AG20443 (cell line): Measurements from ENCODE around the gene KCTD13.
A peak's percentile ranks its signal among the peaks of the same experiment; 100 is the strongest.
"Not testable (repeated sequence)": the region's sequence is repeated elsewhere in the genome, so short reads cannot be mapped to it uniquely, and the experiment has no call there.

ENCODE experiments used
- DNase-seq: peaks from one replicate; pipeline ENCODE4 v3.0.0; 2012; ENCODE audit warnings: low spot score, mixed read lengths

Gene KCTD13

DNA sequence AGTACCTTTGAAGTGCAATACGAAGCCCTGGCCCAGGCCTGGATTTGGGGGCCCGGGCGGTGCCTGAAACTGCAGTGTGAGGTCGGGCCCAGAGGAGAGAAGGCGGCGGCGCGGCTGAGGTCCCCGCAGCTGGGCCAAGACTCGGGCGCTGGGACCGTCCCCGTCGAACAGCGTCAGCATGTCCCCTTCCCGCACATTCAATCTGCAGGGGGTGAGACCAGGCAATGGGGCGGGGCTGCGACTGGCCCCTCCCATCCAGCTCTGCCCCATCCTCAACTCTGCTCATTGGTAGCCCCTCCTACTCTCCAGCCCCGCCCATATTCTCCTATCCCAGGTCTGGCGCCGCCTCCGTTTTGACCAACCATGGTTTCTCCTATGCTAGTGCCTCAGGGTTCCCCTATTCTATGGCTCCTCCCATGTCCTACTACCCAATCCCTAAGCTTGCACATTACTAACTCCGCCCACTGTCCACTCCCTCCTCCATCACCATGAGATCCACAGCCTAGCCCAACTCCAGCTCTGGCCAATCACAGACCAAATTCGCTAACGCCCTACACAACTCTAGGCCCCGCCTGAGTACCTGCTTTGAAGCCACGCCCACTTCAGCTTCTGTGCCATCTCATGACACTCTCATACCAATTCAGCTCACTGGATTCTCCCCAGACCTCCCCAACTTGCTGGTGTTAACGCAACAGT is 48.6 kb downstream of the KCTD13 start:
- peak; percentile 64 for DNase-seq

DNA sequence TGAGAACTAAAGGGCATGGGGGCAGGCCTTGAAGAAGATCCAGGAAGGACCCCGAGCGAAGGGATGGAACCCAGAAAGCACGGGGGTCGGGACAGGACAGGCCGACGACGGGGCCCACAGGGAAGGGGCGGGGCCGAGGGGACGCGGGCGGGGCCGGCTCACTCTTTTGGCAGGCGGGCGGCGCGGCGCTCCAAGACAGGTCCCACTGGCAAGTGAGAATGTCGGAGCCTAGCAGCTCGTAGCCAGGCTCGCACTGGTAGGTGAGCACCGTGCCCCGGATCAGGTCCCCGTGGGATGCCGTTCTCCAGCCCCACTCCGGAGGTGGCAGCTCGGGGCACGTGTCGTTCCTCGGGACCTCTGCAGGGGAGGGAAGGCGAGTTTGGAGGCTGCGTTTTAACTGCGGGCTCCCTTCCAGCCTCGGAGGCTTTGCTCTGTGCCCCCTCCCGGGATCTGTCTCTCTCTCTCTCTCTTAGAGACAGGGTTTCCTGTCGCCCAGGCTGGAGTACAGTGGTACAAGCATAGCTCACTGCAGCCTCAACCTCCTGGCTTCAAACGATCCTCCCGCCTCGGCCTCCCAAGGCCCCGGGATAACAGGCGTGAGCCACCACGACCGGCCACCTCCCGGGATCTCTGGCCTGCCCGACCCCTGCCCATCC is 49.3 kb downstream of the KCTD13 start:
- DNase-seq, result peak; percentile 64

DNA sequence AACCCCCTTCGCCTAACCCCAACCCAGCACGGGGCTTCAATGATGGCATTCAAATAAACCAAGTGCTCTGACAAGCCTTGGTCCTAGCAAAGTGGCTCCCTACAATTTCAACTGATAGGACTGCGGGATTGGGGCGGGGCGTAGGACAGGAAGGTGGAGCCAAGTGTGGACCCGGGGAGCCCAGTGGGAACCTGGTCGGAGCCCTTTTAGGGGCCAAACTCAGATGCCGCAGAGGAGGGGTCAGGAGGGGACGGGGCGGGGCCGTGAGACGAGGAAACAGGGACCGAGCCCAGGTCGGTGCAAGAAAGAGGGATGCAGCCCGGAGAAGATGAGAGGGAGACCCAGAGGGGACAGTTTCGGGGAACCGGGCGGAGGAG is 49.8 kb downstream of the KCTD13 start:
- DNase-seq, result no peak

DNA sequence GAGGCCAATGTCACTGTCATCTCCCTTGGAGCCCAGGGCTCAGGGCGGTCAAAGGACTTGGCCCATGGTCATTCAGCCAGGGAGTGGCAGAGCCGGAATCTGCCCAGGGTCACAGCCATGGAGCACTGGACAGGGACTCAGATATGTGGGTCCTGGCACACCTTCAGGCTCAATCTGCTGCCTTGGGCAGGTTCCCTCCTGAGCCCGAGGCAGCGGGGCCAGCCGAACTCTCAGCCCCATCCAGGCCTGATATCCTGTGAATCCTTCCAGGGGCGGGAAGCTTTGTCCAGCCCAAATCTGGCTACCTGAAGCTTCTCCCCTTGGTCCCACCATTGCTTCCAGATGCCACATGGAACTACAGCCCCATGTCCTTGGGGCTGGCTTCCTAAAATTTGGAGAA is 50.8 kb downstream of the KCTD13 start:
- no peak for DNase-seq

DNA sequence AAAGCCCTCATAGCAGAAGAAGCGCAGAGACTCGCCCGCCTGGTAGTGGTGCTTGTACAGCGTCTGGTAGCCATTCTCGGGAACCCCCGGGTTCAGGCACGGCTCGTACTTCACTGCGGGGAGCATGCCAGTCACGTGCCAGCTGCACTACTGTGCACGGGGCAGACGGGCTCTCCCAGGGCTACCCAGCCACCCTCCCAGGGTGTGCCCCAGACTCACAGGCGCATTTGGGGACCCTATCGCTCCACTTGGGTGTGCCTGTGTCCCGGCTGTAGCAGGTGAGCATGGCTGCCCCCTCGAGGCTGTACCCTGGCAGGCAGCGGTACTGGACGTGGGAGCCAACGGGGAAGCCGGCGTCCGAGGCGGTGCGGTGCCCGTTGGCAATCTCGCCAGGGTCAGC is 52.7 kb downstream of the KCTD13 start:
- DNase-seq, result no peak

DNA sequence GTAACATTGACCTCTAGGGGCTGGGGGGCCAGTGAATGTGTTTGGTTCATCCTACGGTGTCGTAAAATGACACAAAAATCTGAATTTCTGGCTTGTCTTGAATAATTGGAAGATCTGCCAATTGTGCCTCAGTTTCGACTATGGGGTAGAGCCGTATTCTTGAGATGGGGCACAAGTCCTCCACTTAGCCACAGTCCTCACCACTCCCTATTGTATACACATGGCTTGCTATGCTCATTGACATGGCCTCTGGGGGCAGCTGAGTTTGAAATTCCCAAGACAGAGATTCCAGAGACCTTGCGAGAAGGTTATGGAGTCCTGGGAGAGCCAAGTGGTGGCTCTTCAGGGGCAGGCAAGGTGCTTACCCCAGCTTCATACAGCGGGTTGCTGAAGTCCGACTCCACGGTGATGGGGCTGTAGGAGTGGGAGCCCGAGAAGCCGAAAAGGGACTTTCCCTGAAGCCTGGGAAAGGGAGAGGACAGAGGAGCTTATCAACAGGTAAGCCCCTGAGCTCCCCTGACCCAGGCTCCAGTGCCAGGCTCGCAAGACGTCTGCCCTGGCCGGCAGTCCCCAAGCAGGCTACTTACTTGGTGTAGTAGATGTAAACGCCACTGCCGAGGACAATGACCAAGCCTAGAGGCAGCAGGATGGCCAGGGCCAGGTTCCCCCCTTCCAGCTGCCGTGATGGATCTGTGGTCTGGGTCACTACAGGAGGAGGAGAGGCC is 54.0 kb downstream of the KCTD13 start:
- DNase-seq, result no peak

DNA sequence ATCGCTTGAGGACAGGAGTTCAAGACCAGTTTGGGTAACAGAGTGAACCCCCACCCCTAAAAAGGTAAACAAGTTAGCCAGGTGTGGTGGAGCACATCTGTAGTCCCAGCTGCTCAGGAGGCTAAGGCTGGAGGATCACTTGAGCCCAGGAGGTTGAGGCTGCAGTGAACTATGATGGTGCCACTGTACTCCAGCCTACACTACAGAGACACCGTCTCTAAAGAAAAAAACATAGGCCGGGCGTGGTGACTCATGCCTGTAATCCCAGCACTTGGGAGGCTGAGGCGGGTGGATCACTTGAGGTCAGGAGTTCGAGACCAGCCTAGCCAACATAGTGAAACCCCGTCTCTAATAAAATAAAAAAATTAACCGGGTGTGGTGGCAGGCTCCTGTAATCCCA is 57.0 kb downstream of the KCTD13 start:
- not testable (repeated sequence) for DNase-seq

DNA sequence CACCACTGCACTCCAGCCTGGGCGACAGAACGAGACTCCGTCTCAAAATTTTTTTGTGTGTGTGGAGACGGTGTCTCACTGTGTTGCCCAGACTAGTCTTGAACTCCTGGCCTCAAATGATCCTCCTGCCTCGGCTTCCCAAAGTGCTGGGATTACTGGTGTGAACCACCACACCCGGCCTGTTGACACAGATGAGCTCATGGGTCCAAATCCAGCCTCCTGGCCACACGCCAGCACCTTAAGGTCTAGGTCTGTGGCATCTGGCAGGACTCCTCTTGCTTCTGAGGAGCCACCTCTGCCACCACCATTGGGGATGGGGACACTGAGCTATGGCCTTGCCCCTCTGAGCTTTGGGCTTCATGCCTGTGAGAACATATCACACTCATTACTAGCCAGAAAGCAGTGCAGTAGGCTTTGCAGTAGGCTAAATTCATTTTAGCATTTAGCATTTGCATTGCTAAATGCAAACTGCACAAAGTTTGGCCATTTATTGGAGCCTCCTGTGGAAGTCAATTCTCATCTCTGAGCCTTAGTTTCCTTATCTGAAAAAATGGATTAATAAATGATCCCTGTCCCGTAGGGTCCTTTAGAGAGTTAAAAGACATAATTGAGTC is 57.5 kb downstream of the KCTD13 start:
- DNase-seq, result no peak

DNA sequence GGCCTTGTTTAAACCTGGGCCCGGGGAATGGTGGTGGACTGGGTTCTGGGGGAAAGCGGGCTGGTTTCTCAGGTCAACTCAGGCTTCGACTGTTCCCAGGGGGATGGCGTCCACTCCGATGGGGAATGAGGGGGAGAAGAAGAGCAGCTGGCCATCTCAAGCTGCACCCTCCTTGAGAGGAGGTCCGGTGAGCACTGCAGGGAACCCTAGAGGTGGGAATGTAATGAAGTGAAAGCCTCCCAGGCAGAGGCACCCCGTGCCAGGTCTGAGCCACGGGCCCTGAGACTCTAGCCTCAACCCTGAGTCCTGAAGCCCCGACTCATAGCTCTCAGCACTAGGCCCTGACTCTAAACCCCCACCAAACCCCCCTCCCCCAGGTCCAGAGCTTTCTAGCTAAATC is 61.8 kb downstream of the KCTD13 start:
- no peak for DNase-seq

DNA sequence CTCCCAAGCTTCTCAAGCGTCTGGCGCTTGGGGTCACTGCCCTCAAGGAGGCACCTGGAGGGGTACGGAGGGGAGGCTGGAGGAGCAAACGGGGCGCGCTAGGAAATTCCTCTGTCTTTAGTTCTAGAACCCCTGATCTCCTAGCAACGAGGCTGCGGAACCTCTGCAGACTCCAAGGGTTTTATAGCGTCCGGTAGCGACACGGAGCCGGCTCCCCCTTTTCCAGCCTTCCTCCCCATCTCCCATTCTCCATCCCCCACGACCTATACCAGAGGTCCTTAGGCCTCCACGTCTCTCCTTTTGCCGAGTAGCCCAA is 62.4 kb downstream of the KCTD13 start:
- no peak for DNase-seq

DNA sequence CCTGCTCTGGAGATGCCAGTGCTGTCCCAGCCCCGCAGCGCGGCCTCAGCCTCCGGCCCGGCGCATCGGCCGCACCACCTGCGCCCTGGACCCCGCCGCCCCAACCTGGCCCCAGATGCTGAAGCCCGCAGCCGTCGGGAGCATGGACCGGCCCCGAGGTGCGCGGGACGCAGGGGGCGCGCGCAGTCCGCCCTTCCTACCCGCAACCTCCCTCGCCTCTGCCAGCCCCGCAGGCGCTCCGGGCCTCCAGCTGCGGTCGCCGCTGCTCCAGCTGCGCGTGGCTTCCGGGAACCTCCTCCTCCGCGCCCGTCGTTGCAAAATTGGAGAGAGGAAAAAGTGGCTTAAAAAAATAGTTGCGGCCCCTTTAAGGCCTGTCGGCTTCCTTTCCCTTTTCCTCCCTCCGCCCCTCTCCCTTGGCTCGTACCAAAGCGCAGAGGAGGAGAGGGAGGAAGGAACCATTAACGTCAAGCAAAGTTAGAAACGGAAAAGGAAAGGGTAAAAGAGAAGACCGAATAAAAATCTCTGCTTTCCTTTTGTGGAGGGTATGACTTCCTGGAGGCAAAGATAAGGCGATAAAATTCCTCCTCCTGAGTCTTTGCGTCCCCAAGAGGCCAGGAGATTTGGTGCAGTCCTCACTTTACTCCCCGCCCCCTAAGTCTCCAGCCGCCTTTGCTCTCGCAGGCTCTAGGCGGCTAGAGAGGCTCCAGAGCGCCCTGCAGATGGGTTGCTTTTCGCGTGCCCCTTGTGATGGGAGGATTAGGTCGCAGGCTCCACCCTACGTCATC is 63.0 kb downstream of the KCTD13 start, which contains the start of gene CDIPT:
Gene CDIPT, minus strand, starts transcription at position 343 of the 785 bp plus-strand sequence. CDS start 369 bp downstream, outside the sequence.
- DNase-seq, result peak; percentile 96

DNA sequence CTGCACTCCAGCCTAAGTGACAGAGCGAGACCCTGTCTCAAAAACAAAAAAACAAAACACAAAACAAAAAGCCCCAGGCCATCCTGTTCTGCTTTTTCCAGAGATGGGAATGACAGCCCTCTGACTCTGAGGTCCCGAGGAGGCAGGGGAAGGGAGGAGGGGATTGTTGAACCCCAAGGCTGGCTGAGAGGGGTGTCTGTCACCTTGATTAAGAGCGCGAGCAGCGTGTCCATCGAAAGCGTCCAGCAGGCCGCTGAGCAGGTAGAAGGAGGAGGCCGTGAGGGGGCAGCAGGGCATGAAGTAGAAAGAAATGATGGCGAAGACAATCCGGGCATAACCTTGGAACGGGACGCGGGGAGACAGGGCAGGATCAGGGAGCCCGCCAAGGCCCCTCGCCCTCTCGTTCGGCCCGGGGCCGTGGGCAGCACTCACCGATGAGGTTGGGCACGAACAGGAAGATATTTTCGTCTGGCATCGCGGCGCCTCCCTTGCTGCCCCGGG is 63.6 kb downstream of the KCTD13 start:
- peak; percentile 32 for DNase-seq

DNA sequence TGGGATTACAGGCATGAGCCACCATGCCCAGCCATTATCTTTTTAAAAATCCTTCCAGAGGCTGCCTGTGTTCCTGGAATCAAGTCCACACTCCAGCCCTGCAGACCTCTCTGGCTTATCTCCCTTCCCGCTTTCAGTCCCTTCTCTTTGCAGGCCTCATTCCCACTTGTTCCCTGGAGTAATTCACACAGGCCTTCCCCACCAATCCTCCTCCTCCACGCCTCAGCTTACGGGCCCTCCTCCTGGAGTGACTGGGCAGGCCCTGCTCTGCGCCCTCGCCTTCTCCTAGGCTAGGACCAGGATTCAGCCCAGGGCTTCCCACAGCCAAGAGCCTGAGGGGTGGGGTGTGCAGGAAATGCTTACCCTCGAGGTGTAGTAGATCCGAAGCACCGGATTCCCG is 65.8 kb downstream of the KCTD13 start:
- DNase-seq, result no peak

DNA sequence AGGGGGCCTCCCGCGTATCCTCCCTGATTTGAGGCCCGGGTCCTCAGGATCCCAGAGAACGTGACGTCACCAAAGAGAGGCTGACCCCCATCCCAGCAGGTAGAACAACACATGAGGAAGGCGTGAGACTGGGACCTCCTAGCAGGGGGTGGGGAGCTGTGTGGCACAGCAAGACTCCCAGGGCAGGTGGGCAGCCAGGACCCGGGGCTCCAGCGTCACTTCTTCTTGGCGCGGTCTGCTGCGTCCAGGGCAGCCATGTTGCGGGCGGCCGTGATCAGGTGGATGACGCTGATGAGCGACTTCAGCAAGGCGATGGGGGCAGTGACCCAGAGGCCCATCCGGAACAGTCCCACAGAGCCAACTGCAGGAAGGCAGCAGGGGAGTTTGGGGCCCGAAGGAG is 67.1 kb downstream of the KCTD13 start:
- DNase-seq, result no peak

DNA sequence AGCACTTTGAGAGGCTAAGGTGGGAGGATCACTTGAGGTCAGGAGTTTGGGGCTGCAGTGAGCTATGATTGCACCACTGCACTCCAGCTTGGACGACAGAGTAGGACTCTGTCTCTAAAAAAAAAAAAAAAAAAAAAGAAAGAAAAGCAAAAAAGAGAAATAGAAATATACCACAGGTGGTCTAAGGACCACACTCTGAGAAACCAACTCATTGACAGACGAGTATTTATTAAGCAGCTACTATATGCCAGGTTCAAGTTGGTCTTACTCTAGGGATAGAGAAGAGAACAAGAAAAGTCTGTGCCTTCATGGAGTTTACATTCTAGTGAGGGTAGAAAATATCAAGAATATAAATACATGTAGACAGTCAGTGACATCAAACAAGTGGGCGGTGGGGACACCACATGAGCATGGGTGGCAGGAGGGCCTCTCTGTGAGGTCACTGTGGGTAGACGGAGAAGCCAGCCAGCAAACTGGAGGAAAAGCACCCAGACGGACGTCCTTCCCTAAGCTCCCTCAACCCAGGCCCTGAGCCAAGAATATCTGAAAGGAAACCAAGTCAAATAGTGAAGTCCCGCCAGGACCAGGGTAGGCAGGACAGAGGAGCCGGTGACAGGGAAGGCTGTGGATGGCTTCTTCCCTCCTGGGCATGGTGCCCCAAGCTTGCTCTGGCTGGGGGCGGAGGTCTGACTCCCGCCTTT is 67.7 kb downstream of the KCTD13 start:
- no peak for DNase-seq

DNA sequence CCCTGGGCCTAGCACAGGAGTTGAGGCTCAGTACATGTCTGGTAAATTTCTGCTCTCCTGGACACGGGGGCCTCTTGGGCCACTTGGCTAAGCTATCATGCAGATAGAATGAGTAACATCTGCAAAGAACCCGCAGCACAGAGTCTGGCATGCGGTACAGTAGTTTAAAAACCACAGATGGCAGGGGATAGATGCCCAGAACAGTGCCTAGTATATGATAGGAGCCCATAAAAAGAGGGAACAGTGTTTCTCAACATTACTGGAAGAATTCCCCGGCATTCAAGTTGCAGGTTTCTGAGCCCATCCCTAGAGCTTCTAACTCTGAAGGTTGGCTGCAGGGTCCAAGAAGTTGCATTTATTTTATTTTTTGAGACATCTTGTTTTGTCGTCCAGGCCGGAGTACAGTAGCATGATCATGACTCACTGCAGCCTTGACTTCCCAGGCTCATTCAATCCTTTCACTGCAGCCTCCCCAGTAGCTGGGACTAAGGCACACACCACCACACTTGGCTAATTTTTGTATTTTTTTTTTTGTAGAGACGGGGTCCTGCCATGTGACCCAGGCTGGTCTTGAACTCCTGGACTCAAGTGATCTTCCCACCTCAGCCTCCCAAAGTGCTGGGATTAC is 68.8 kb downstream of the KCTD13 start:
- peak; percentile 67 for DNase-seq
